H1 (cell line): ENCODE results near the gene REEP2. TPM values are rescaled to one million over a fixed set of nuclear protein-coding genes. Genes with fewer than 3 reads are reported as not detected.

Experiments used
- CTCF ChIA-PET: fragments of 300-600 bp; sonication (Branson Sonifier 250); formaldehyde crosslinking; loops from one replicate; lab custom pipeline; 2021; ENCODE audit not compliant: partially characterized antibody; lab: Charles Lee
- POLR2A ChIA-PET: fragments of 300-600 bp; sonication (Branson Sonifier 250); formaldehyde crosslinking; loops from one replicate; lab custom pipeline; 2021; ENCODE audit warnings: inconsistent platforms; ENCODE audit not compliant: partially characterized antibody; lab: Charles Lee
- DNase-seq, 2 experiments: peaks; one replicate each; pipeline versions ENCODE4 v3.0.0 to v3.0.0-alpha.2; 2010 to 2022; ENCODE audit warnings: low spot score in 2 of 2, low read depth in 1 of 2, mixed read lengths in 1 of 2
- FAIRE-seq: peaks from 2 replicates; lab custom pipeline; 2011; peaks lifted over from hg19 to GRCh38; lab: Jason Lieb, UNC
- H2AFZ ChIP-seq: 2 replicates; pipeline ENCODE4 v1.8.1; 2012; ENCODE audit warnings: low read length, inconsistent platforms
- H2AK5ac ChIP-seq: 2 replicates; pipeline ENCODE4 v1.6.1; 2013; ENCODE audit warnings: low read depth, low read length
- H2BK120ac ChIP-seq: replicated peaks from 2 replicates; pipeline ENCODE3; 2013; ENCODE audit warnings: low read depth, low read length, inconsistent platforms
- H2BK12ac ChIP-seq: 2 replicates; pipeline ENCODE4 v1.6.1; 2013; ENCODE audit warnings: low read depth, low read length
- H2BK15ac ChIP-seq: 2 replicates; pipeline ENCODE4 v1.6.1; 2013; ENCODE audit warnings: low read length
- H2BK20ac ChIP-seq: 2 replicates; pipeline ENCODE4 v1.6.1; 2013; ENCODE audit warnings: low read length
- H2BK5ac ChIP-seq: 2 replicates; pipeline ENCODE4 v1.6.1; 2013; ENCODE audit warnings: low read depth, low read length
- H3K14ac ChIP-seq: 2 replicates; pipeline ENCODE4 v1.6.1; 2013; ENCODE audit warnings: inconsistent platforms; ENCODE audit not compliant: insufficient read length
- H3K18ac ChIP-seq: 2 replicates; pipeline ENCODE4 v1.6.1; 2013; ENCODE audit warnings: low read length; ENCODE audit errors: extremely low read depth
- H3K23ac ChIP-seq: 2 replicates; pipeline ENCODE4 v1.6.1; 2013; ENCODE audit warnings: inconsistent platforms; ENCODE audit not compliant: insufficient read length
- H3K23me2 ChIP-seq: 2 replicates; pipeline ENCODE4 v1.6.1; 2013; ENCODE audit warnings: low read depth, low read length
- H3K27ac ChIP-seq: 2 replicates; pipeline ENCODE4 v1.6.1; 2011; ENCODE audit warnings: low read depth, low read length, inconsistent platforms
- H3K27me3 ChIP-seq, 4 experiments: replicated peaks in 1 of 4; 1 replicate in 1 of 4; 2 replicates in 3 of 4; pipeline versions ENCODE4 v1.6.1 to v1.8.1; 2011 to 2013; ENCODE audit warnings: low read length in 3 of 4, mild to moderate bottlenecking in 3 of 4, inconsistent platforms in 2 of 4, mixed read lengths in 2 of 4, moderate library complexity in 1 of 4; ENCODE audit not compliant: control insufficient read depth in 3 of 4, insufficient read depth in 3 of 4; ENCODE audit errors: extremely low read depth in 1 of 4
- H3K36me3 ChIP-seq, 4 experiments: 2 replicates each; pipeline versions ENCODE4 v1.6.1 to v1.8.1; 2011 to 2013; ENCODE audit warnings: mild to moderate bottlenecking in 4 of 4, low read length in 3 of 4, moderate library complexity in 2 of 4, control low read depth in 1 of 4, inconsistent platforms in 1 of 4; ENCODE audit not compliant: insufficient read depth in 4 of 4, control insufficient read depth in 2 of 4
- H3K4ac ChIP-seq: replicated peaks from 2 replicates; pipeline ENCODE3; 2013; ENCODE audit warnings: low read length, low read depth, mixed read lengths, inconsistent platforms; ENCODE audit not compliant: insufficient read length
- H3K4me1 ChIP-seq, 4 experiments: replicated peaks in 1 of 4; 1 replicate in 1 of 4; 2 replicates in 3 of 4; pipeline versions ENCODE4 v1.6.1 to v1.8.1; 2011 to 2013; ENCODE audit warnings: low read length in 3 of 4, inconsistent platforms in 2 of 4, mixed read lengths in 1 of 4; ENCODE audit not compliant: insufficient read depth in 4 of 4, control insufficient read depth in 3 of 4
- H3K4me2 ChIP-seq, 2 experiments: 2 replicates each; pipeline versions ENCODE4 v1.6.1 to v1.8.1; 2011 to 2013; ENCODE audit warnings: low read depth in 2 of 2, low read length in 2 of 2, control low read depth in 1 of 2, inconsistent platforms in 1 of 2, mild to moderate bottlenecking in 1 of 2; ENCODE audit not compliant: insufficient read depth in 1 of 2
- H3K4me3 ChIP-seq, 4 experiments: fragments of 200-600, 300-600 bp in 1 of 4; sonication (generic), shearing (Covaris generic), sonication (Bioruptor Twin) in 1 of 4; 2 replicates each; pipeline versions ENCODE4 v1.5.1 to v1.8.1; 2011 to 2016; ENCODE audit warnings: low read length in 4 of 4, low read depth in 3 of 4, control low read depth in 2 of 4, inconsistent platforms in 2 of 4, mild to moderate bottlenecking in 2 of 4, mixed read lengths in 1 of 4, moderate library complexity in 1 of 4; ENCODE audit not compliant: insufficient read depth in 2 of 4; ENCODE audit errors: extremely low read depth in 1 of 4
- H3K56ac ChIP-seq: replicated peaks from 2 replicates; pipeline ENCODE3; 2013; ENCODE audit warnings: low read depth, mild to moderate bottlenecking, mixed read lengths, low read length, inconsistent platforms; ENCODE audit not compliant: insufficient read length
- H3K79me1 ChIP-seq: 2 replicates; pipeline ENCODE4 v1.6.1; 2013; ENCODE audit warnings: low read depth, low read length, control low read depth
- H3K79me2 ChIP-seq, 2 experiments: 2 replicates each; pipeline versions ENCODE4 v1.6.1 to v1.8.1; 2012 to 2013; ENCODE audit warnings: low read length in 2 of 2, mild to moderate bottlenecking in 2 of 2, inconsistent platforms in 1 of 2; ENCODE audit not compliant: insufficient read depth in 2 of 2, control insufficient read depth in 1 of 2
- H3K9ac ChIP-seq, 4 experiments: replicated peaks in 1 of 4; 1 replicate in 1 of 4; 2 replicates in 3 of 4; pipeline versions ENCODE4 v1.6.1 to v1.8.1; 2011 to 2013; ENCODE audit warnings: low read depth in 3 of 4, low read length in 3 of 4, control low read depth in 2 of 4, mild to moderate bottlenecking in 2 of 4, moderate library complexity in 2 of 4, inconsistent platforms in 1 of 4; ENCODE audit errors: extremely low read depth in 1 of 4
- H3K9me3 ChIP-seq, 2 experiments: 2 replicates each; pipeline versions ENCODE4 v1.6.1 to v1.8.1; 2012 to 2013; ENCODE audit warnings: mild to moderate bottlenecking in 2 of 2, moderate library complexity in 2 of 2, control low read depth in 1 of 2, inconsistent platforms in 1 of 2, low read depth in 1 of 2, low read length in 1 of 2, mixed read lengths in 1 of 2; ENCODE audit not compliant: insufficient read depth in 2 of 2
- H4K20me1 ChIP-seq, 2 experiments: replicated peaks in 1 of 2; 2 replicates each; pipeline versions ENCODE3 to v1.8.1; 2011 to 2013; ENCODE audit warnings: inconsistent platforms in 2 of 2, low read length in 2 of 2, mild to moderate bottlenecking in 1 of 2; ENCODE audit not compliant: insufficient read depth in 2 of 2, control insufficient read depth in 1 of 2
- H4K5ac ChIP-seq: 2 replicates; pipeline ENCODE4 v1.6.1; 2013; ENCODE audit warnings: low read length, low read depth, mixed read lengths, inconsistent platforms; ENCODE audit not compliant: insufficient read length
- H4K8ac ChIP-seq: 2 replicates; pipeline ENCODE4 v1.8.0; 2013; ENCODE audit warnings: mild to moderate bottlenecking, moderate library complexity, low read length, inconsistent platforms; ENCODE audit not compliant: insufficient read depth; ENCODE audit errors: extremely low read depth
- H4K91ac ChIP-seq: replicated peaks from 2 replicates; pipeline ENCODE3; 2013; ENCODE audit warnings: low read length, mixed read lengths, inconsistent platforms; ENCODE audit not compliant: insufficient read length
- EGR1 ChIP-seq: IDR thresholded peaks from 2 replicates; pipeline ENCODE4 v1.6.1; 2011; ENCODE audit warnings: low read depth, low read length, borderline replicate concordance
- NRF1 ChIP-seq: IDR thresholded peaks from 2 replicates; pipeline ENCODE4 v1.6.1; 2011; ENCODE audit warnings: mild to moderate bottlenecking, low read depth, low read length, improper control_type of control experiment
- POLR2AphosphoS5 ChIP-seq: IDR thresholded peaks from 2 replicates; pipeline ENCODE4 v1.6.1; 2011; ENCODE audit warnings: low read depth, low read length
- POU5F1 ChIP-seq: IDR thresholded peaks from 2 replicates; pipeline ENCODE4 v1.6.1; 2011; ENCODE audit warnings: low read depth, mild to moderate bottlenecking, low read length, moderate library complexity
- WGBS, 2 experiments: shearing (Covaris generic) in 1 of 2; methylation state at CpG; one replicate each; pipeline versions ENCODE4 v1.1.6 to v1.1.7; 2013 to 2015; ENCODE audit warnings: low lambda C conversion rate in 2 of 2, mixed read lengths in 2 of 2, inconsistent platforms in 1 of 2, low coverage in 1 of 2, missing lambda C conversion rate in 1 of 2; ENCODE audit not compliant: insufficient replicate concordance in 2 of 2, insufficient coverage in 1 of 2, insufficient read length in 1 of 2; ENCODE audit errors: extremely low coverage in 1 of 2, missing lambda C conversion rate in 1 of 2; 5-methylcytosine and 5-hydroxymethylcytosine counted together
- polyA plus RNA-seq, 7 experiments: library from polyadenylated mRNA; depleted of rRNA in 3 of 7; stranded (reverse) in 5 of 7; unstranded in 2 of 7; fragments of >200 nt in 5 of 7; fragments of 200-250 nt in 2 of 7; gene quantifications; 1 replicate in 5 of 7; 2 replicates in 1 of 7; 4 replicates in 1 of 7; pipeline versions ENCODE4 v1.2.1 to v1.2.3, GENCODE V29; 2011 to 2013; ENCODE audit warnings: missing spikeins in 2 of 7, mixed read lengths in 2 of 7
- total RNA-seq: library from RNA; stranded (reverse); fragmentation: NEBNext Ultra II Directional; extraction: Animal tissue kit (Norgen Biotek cat#: 25700); gene quantifications from 2 replicates; pipeline ENCODE4 v1.2.1, GENCODE V29; 2021

The REEP2 gene
- total and polyA plus RNA-seq, 2 of the 8 experiments (the other 6 are each of a cell fraction or from before 2014, with no cell fraction given), result 26.5 to 40.2 TPM

- no peak overlapping the region for H3K4ac ChIP-seq
- H3K23me2 ChIP-seq, result no peaks in the 10 kb centered on the region
- no peaks in the 10 kb centered on the region for H3K27me3 ChIP-seq
- no peak overlapping the region for H3K27ac ChIP-seq
- H3K18ac ChIP-seq, result no peak overlapping the region
- H2BK5ac ChIP-seq, result no peak overlapping the region
- H3K79me2 ChIP-seq, result no peaks in the 10 kb centered on the region
- TF ChIP-seq NRF1 (no peak), POLR2AphosphoS5 (no peak), POU5F1 (no peak), EGR1 (no peak)
- 92% methylated on average over 8 of the region's 8 CpGs; no CpG with 5 or more reads in 1 of the 2 experiments for WGBS, 2 experiments
- CTCF ChIA-PET, result interaction anchor here (0.6 to 24.9 kb wide), 6 partner anchors 7 to 94 kb away, joined by 3 to 532 read pairs (median 4); partner anchors contain the start of genes EGR1 and REEP2
- FAIRE-seq (no peak), DNase-seq (no peak)
- H2BK120ac ChIP-seq, result no peak overlapping the region
- peaks cover 0 to 15% (median 8%) of the 10 kb centered on the region in 4 experiments; a peak in 5 of 7 replicates for H3K4me1 ChIP-seq
- no peak overlapping the region for H3K23ac ChIP-seq
- POLR2A ChIA-PET, result interaction anchor here (1.3 to 4.6 kb wide), 3 partner anchors 11 to 89 kb away, joined by 3 to 51 read pairs (median 28); partner anchors contain the start of genes EGR1 and ETF1
- no peak overlapping the region for H3K14ac ChIP-seq
- no peak overlapping the region; the same call in 1 of the 2 replicates for H2BK12ac ChIP-seq
- no peak overlapping the region for H3K56ac ChIP-seq
- H3K4me3 ChIP-seq, result no peak overlapping the region
- no peaks in the 10 kb centered on the region for H3K79me1 ChIP-seq
- H3K4me2 ChIP-seq, result no peak overlapping the region
- H2AFZ ChIP-seq, result no peak overlapping the region
- H3K36me3 ChIP-seq, result no peaks in the 10 kb centered on the region
- H3K9ac ChIP-seq, result no peak overlapping the region
- no peak overlapping the region for H2BK20ac ChIP-seq
- no peak overlapping the region for H4K8ac ChIP-seq
- H4K91ac ChIP-seq, result no peak overlapping the region
- no peak overlapping the region for H2AK5ac ChIP-seq
- no peak overlapping the region for H4K5ac ChIP-seq
- H3K9me3 ChIP-seq, result no peaks in the 10 kb centered on the region
- no peak overlapping the region for H2BK15ac ChIP-seq
- H4K20me1 ChIP-seq, result no peaks in the 10 kb centered on the region
Measured at GRCh38 chr5:138454121-138454520, 15.3 kb downstream of the REEP2 start.
